SH-SY5Y (cell line): ENCODE data around the gene SPCS2.

Source experiments
- GATA2 ChIP-seq: IDR thresholded peaks from 2 replicates; pipeline ENCODE4 v1.6.1; 2011; ENCODE audit warnings: mild to moderate bottlenecking, low read depth, low read length
- GATA3 ChIP-seq: IDR thresholded peaks from 2 replicates; pipeline ENCODE4 v1.6.1; 2011; ENCODE audit warnings: low read depth, mild to moderate bottlenecking, low read length, moderate library complexity

DNA sequence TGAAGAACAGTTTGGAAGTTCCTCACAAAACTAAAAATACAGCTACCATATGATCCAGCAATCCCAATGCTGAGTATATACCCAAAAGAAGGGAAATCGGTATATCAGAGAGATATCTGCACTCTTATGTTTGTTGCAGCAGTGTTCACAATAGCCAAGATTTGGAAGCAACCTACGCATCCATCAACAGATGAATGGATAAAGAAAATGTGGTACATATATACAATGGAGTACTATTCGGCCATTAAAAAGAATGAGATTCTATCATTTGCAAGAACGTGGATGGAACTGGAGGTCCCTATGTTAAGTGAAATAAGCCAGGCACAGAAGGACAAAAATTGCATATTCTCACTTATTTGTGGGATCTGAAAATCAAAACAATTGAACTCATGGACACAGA is 46.7 kb upstream of the SPCS2 start:
- no peak for TF ChIP-seq GATA2
- no peak for TF ChIP-seq GATA3
